NCI-H146 (cell line): ENCODE data around the gene IGF2BP2.
"Not testable (repeated sequence)": the region's sequence is repeated elsewhere in the genome, so short reads cannot be mapped to it uniquely, and the experiment has no call there.

Source experiments
- DNase-seq: peaks from one replicate; lab custom pipeline; 2025; lab: John Stamatoyannopoulos, UW

The IGF2BP2 gene

GRCh38 chr3:185797993-185798830 is 26.6 kb downstream of the IGF2BP2 start:
- no peak for DNase-seq

GRCh38 chr3:185797108-185797881 is 27.5 kb downstream of the IGF2BP2 start:
- DNase-seq = no peak

DNA sequence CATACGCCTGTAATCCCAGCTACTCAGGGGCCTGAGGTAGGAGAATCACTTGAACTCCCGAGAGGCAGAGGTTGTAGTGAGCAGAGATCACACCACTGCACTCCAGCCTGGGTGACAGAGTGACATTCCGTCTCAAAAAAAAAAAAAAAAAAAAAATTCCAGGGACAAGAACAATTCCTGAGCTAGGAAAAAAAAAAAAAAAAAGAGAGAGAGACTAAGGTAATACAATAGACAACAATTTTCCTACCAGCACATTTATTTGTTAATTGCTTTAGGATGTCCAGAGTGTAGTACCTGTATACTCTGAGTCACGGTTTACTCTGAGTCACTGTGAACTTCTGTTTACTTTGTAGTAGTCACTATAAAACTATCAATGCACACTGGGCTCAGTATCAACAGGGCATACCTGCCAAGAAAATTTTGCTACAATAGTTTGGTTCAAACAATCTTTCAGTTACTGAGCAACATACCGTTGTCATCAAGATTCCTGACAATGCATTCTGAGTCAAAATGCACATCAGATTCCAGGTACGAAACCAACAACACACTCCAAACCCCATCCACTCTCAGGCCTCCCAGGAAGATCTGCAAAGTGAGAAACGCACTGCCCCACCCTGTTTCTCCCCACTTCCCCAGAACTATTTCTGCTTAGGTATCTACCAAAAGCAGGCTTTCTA is 28.3 kb downstream of the IGF2BP2 start:
- peak; percentile 24 for DNase-seq

- DNase-seq = no peak
These were observed 31.5 kb downstream of the IGF2BP2 start for GRCh38 chr3:185793381-185793780.

- DNase-seq = no peak
These were observed 31.9 kb downstream of the IGF2BP2 start for GRCh38 chr3:185792955-185793354.

GRCh38 chr3:185789891-185790830 is 34.7 kb downstream of the IGF2BP2 start:
- no peak for DNase-seq

- DNase-seq = no peak
These were observed 35.7 kb downstream of the IGF2BP2 start for GRCh38 chr3:185789134-185789533.

GRCh38 chr3:185788292-185788691 is 36.5 kb downstream of the IGF2BP2 start:
- no peak for DNase-seq

DNA sequence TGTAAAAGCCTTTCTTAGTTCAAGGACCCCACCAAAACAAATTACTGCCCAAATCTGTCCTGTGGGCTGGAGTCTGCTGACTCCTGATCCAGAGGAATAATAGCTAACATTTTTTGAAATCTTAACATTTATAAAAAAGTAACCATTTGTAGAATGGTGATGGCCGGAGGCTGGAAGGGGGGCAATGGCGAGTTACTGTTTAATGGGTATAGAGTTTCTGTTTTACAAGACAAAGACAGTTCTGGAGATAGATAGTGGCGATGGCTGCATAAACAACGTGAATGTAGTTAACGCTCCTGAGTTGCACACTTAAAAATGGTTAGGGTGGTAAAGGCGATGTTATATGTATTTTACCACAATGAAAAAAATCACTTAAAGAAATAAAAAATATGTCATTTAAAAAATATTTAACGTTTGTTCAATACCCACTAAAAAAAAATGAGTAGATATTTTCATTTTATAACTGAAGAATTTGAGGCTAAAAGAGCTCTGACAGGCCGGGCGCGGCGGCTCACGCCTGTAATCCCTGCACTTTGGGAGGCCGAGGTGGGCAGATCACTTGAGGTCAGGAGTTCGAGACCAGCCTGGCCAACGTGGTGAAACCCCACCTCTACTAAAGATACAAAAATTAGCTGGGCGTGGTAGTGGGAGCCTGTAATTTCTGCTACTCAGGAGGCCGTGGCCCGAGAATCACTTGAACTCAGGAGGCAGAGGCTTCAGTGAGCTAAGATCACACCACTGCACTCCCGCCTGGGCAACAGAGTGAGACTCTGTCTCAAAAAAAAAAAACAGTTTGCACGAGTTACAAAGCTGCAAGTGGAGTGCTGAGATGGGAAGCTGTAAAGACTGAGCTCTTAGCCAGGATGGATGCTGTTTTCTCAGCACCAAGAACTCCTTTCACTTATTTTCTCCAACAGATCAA is 37.6 kb downstream of the IGF2BP2 start:
- no peak for DNase-seq

- not testable (repeated sequence) for DNase-seq
These were observed 38.6 kb downstream of the IGF2BP2 start for GRCh38 chr3:185786258-185786657.

- DNase-seq = no peak
These were observed 40.5 kb downstream of the IGF2BP2 start for GRCh38 chr3:185784317-185784716.

- no peak for DNase-seq
These were observed 43.1 kb downstream of the IGF2BP2 start for GRCh38 chr3:185781759-185782158.

DNA sequence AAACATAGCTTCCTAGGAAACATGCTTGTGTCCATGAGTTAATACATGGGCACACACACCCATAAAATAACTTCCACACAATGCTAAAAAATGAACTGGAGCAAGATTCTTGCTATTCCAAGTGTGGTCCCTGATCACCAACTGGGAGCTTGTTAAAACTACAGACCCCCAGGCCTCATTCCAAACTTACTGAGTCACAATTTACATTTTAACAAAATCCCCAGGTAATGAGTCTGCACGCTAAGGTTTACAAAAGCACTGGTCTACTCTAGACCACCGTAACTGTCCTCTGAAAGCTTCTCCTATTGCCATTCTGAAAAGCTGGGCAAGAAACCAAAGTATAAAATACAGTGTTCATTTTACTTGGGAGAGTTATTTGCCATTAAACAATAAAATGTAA is 45.4 kb downstream of the IGF2BP2 start:
- no peak for DNase-seq

DNA sequence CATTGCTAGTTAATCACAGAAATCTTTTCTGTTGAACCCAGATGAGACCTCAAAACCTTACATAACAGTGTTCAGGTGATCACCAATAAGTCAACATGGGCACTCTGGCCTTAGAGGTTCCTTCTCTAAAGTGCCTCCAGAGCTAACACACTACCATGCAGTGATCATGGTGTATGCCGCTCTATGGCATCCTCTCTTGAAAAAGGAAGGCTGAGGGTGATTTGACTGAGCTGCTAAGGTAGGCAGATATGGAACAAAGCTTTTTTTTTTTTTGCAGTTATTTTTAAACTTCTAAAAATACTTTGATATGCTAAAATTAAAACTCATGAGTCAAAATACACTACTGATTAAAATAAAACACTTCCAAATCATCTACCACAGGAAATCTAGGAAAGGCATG is 46.0 kb downstream of the IGF2BP2 start:
- no peak for DNase-seq

DNA sequence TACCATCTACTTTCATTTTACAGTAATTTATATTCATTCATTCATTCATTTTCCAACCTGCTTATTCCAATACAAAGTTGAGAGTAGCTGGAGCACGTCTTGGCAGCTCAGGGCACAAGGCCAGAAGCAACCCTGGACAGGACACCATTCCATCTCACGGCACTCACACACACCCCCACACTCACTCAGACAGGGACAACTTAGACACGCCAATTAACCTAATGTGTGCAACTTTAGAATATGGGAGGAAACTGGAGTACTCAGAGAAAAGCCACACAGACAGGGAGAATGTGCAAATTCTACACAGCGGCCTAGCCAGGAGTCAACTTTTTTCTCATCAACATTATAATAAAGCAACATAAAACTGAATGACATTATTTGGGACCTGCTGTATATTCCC is 46.7 kb downstream of the IGF2BP2 start:
- no peak for DNase-seq

DNA sequence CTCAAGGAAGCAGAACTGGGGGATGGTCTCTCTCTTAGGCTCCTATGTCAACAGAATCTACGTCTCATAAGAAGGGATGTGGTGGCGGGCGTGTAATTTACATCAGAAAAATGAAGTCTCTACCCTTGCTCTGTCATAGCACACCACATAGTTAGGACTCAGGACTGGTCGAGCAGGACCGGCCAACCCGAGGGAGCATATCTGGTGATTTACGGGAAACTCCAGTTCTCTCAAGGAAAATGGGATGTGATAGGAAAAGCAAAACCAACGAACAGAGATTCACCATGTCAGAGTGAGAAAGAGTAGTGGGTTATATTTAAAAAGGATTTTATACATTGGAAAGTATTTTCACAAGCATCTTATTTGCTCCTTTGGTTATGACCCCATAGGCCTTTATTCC is 54.7 kb downstream of the IGF2BP2 start:
- DNase-seq = no peak

DNA sequence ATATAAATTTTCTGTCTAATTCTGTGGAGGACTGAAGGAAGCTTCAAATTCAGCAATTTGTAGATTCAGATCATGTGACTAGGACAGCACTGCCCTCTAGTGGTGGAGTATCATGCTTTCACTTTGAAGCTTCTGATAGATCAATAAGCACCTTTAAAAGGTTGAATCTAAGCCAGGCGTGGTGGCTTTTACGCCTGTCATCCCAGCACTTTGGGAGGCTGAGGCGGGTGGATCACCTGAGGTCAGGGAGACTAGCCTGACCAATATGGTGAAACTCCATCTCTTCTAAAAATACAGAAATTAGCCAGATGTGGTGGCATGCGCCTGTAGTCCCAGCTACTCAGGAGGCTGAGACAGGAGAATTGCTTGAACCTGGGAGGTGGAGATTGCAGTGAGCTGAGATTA is 56.3 kb downstream of the IGF2BP2 start:
- peak; percentile 76 for DNase-seq

GRCh38 chr3:185767002-185767688 is 57.7 kb downstream of the IGF2BP2 start:
- DNase-seq = no peak

GRCh38 chr3:185766329-185767001 is 58.4 kb downstream of the IGF2BP2 start:
- DNase-seq = no peak
